Measurements from ENCODE around the gene ZNF846. TPM values are rescaled to one million over a fixed set of nuclear protein-coding genes. Genes with fewer than 3 reads are reported as not detected.
A peak's percentile ranks its signal among the peaks of the same experiment; 100 is the strongest.

Gene ZNF846
- polyA plus RNA-seq, 1 donor (not counting 4 experiments of a cell fraction or from before 2014, with no cell fraction given) = 8.9 TPM

- no peak overlapping the region for H3K4me3 ChIP-seq (ENCODE audit: control insufficient read depth in 2 of 3, extremely low read depth in 1 of 3, insufficient read depth in 2 of 3, low read depth in 1 of 3, low read length in 3 of 3)
- no peak for TF ChIP-seq EZH2 (IDR thresholded peaks at IDR 0.05; ENCODE audit: low read length)
- TF ChIP-seq CTCF (optimal IDR thresholded peaks at IDR 0.05 in 1 of 3, IDR thresholded peaks at IDR 0.05 in 1 of 3, conservative IDR thresholded peaks at IDR 0.05 in 1 of 3; ENCODE audit: extremely low read depth in 1 of 3, insufficient read depth in 2 of 3, low read length in 3 of 3) = peak; percentile 76 to 95 (median 79)
- H3K79me2 ChIP-seq (ENCODE audit: control insufficient read depth, insufficient read depth, low read length) = no peaks in the 10 kb centered on the region
- H3K27ac ChIP-seq (ENCODE audit: control insufficient read depth, insufficient read depth, low read length) = peak overlapping the region; percentile 24
- no peaks in the 10 kb centered on the region for H3K36me3 ChIP-seq (ENCODE audit: control insufficient read depth in 2 of 2, extremely low read depth in 1 of 2, insufficient read depth in 2 of 2, low read length in 2 of 2)
- FAIRE-seq (peak; percentile 100), DNase-seq (ENCODE audit: low read depth, low spot score) (peak; percentile 71)
- H3K4me2 ChIP-seq (ENCODE audit: control insufficient read depth, extremely low read depth, insufficient read depth, low read depth, low read length) = peak overlapping the region; percentile 20
- peak overlapping the region; percentile 67 for H2AFZ ChIP-seq (ENCODE audit: control insufficient read depth, low read length)
- no peaks in the 10 kb centered on the region for H4K20me1 ChIP-seq (ENCODE audit: control insufficient read depth, extremely low read depth, insufficient read depth, low read length)
- dilution Hi-C loops (cut with MboI; ENCODE audit: extremely low pct_ligation_motif_present, low sequenced_read_pairs) = no loop called here
- H3K9me3 ChIP-seq (ENCODE audit: control insufficient read depth, low read depth, low read length) = no peaks in the 10 kb centered on the region
- H3K9ac ChIP-seq (ENCODE audit: control insufficient read depth, extremely low read depth, insufficient read depth, low read length) = no peak overlapping the region
- peaks cover 13% of the 10 kb centered on the region for H3K4me1 ChIP-seq (ENCODE audit: control insufficient read depth, extremely low read depth, insufficient read depth, low read length)
- H3K27me3 ChIP-seq (ENCODE audit: control insufficient read depth, extremely low read depth, insufficient read depth, low read length) = no peaks in the 10 kb centered on the region
- H3K9me1 ChIP-seq (ENCODE audit: control insufficient read depth, extremely low read depth, insufficient read depth, low read length) = no peaks in the 10 kb centered on the region
These were observed 27.7 kb upstream of the ZNF846 start for GRCh38 chr19:9796113-9796773.

- H3K9me3 ChIP-seq (ENCODE audit: control insufficient read depth, low read depth, low read length) = no peaks in the 10 kb centered on the region
- no peaks in the 10 kb centered on the region for H3K27me3 ChIP-seq (ENCODE audit: control insufficient read depth, extremely low read depth, insufficient read depth, low read length)
- no peak for FAIRE-seq
- H2AFZ ChIP-seq (ENCODE audit: control insufficient read depth, low read length) = peak overlapping the region; percentile 96
- peaks cover 12% of the 10 kb centered on the region for H3K4me1 ChIP-seq (ENCODE audit: control insufficient read depth, extremely low read depth, insufficient read depth, low read length)
- no peaks in the 10 kb centered on the region for H3K9me1 ChIP-seq (ENCODE audit: control insufficient read depth, extremely low read depth, insufficient read depth, low read length)
- H3K4me3 ChIP-seq (ENCODE audit: control insufficient read depth in 2 of 3, extremely low read depth in 1 of 3, insufficient read depth in 2 of 3, low read depth in 1 of 3, low read length in 3 of 3) = peak overlapping the region; percentile 61 to 78 (median 67)
- peak overlapping the region; percentile 79 for H3K9ac ChIP-seq (ENCODE audit: control insufficient read depth, extremely low read depth, insufficient read depth, low read length)
- peak overlapping the region; percentile 60 for H3K27ac ChIP-seq (ENCODE audit: control insufficient read depth, insufficient read depth, low read length)
- peak overlapping the region; percentile 76 for H3K4me2 ChIP-seq (ENCODE audit: control insufficient read depth, extremely low read depth, insufficient read depth, low read depth, low read length)
- no peaks in the 10 kb centered on the region for H3K36me3 ChIP-seq (ENCODE audit: control insufficient read depth in 2 of 2, extremely low read depth in 1 of 2, insufficient read depth in 2 of 2, low read length in 2 of 2)
- no peaks in the 10 kb centered on the region for H4K20me1 ChIP-seq (ENCODE audit: control insufficient read depth, extremely low read depth, insufficient read depth, low read length)
- dilution Hi-C loops (cut with MboI; ENCODE audit: extremely low pct_ligation_motif_present, low sequenced_read_pairs) = no loop called here
- no peak for TF ChIP-seq CTCF (optimal IDR thresholded peaks at IDR 0.05 in 1 of 3, IDR thresholded peaks at IDR 0.05 in 1 of 3, conservative IDR thresholded peaks at IDR 0.05 in 1 of 3; ENCODE audit: extremely low read depth in 1 of 3, insufficient read depth in 2 of 3, low read length in 3 of 3)
- TF ChIP-seq EZH2 (IDR thresholded peaks at IDR 0.05; ENCODE audit: low read length) = no peak
- no peaks in the 10 kb centered on the region for H3K79me2 ChIP-seq (ENCODE audit: control insufficient read depth, insufficient read depth, low read length)
- no peak for DNase-seq (ENCODE audit: low read depth, low spot score)
These were observed 24.6 kb upstream of the ZNF846 start for GRCh38 chr19:9793071-9793591.
